Esophagus (tissue), 2 donors: Measurements from ENCODE around the gene EPN3. TPM values are rescaled to one million over a fixed set of nuclear protein-coding genes. Genes with fewer than 3 reads are reported as not detected.

Source experiments
- H3K27ac ChIP-seq, 2 donors: one replicate each; pipeline ENCODE4 v1.5.1; 2013; ENCODE audit warnings: low read depth in 2 of 2, mild to moderate bottlenecking in 2 of 2, inconsistent platforms in 1 of 2, low read length in 1 of 2, moderate library complexity in 1 of 2
- H3K27me3 ChIP-seq, 2 donors: one replicate each; pipeline ENCODE4 v1.6.1; 2013; ENCODE audit warnings: low read length in 2 of 2, control low read depth in 1 of 2, mild to moderate bottlenecking in 1 of 2; ENCODE audit not compliant: insufficient read depth in 2 of 2, control insufficient read depth in 1 of 2
- H3K36me3 ChIP-seq, 2 donors: one replicate each; pipeline ENCODE4 v1.6.1; 2013; ENCODE audit warnings: low read length in 1 of 2; ENCODE audit not compliant: control insufficient read depth in 2 of 2, insufficient read depth in 2 of 2
- H3K4me1 ChIP-seq, 2 donors: one replicate each; pipeline ENCODE4 v1.6.1; 2013; ENCODE audit warnings: low read length in 1 of 2; ENCODE audit not compliant: control insufficient read depth in 2 of 2, insufficient read depth in 2 of 2
- H3K4me3 ChIP-seq, 2 donors: one replicate each; pipeline ENCODE4 v1.5.1; 2013; ENCODE audit warnings: low read length in 2 of 2, mild to moderate bottlenecking in 2 of 2, low read depth in 1 of 2, moderate library complexity in 1 of 2
- H3K9me3 ChIP-seq, 2 donors: one replicate each; pipeline ENCODE4 v1.6.1; 2013; ENCODE audit warnings: mild to moderate bottlenecking in 2 of 2, low read depth in 1 of 2, low read length in 1 of 2, moderate library complexity in 1 of 2; ENCODE audit not compliant: control insufficient read depth in 2 of 2, insufficient read depth in 1 of 2
- WGBS, 2 donors: extraction: QIAGEN DNeasy Blood & Tissue Kit; methylation state at CpG; one replicate each; pipeline ENCODE4 v1.1.7; 2013; 5-methylcytosine and 5-hydroxymethylcytosine counted together
- polyA plus RNA-seq, 2 donors: library from polyadenylated mRNA; stranded (reverse); fragments of 200-250 nt; gene quantifications; one replicate each; pipeline ENCODE4 v1.2.3, GENCODE V29; 2013
- donor health status: healthy with polysubstance abuse.
- donor health status: Bipolar disorder and iron deficiency.

The EPN3 gene
- polyA plus RNA-seq, 2 donors, result 40.5 to 59.8 TPM

DNA sequence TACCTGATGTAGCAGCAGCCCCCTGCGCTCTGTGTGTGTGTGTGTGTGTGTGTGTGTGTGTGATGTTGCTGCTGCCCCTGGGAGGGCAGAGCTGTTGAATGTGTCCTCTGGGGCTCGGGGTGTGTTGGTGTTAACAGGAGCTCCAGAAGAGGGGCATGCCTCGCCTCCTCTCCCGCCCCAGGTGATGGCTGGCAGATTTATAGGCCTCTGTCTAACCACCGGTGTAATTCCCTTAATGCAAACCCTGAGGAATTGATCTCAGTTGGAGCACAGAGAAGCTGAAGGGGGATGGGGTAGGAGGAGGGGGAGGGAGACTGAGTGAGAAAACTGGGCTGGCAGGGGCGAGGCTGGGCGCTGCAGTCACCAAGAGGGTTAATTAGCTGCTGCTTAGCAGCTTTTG lies 38.0 kb downstream of the EPN3 start:
- peaks cover 0 to 4% of the 10 kb centered on the region in 2 donors for H3K27me3 ChIP-seq
- no peaks in the 10 kb centered on the region for H3K36me3 ChIP-seq
- no peaks in the 10 kb centered on the region for H3K9me3 ChIP-seq
- no peaks in the 10 kb centered on the region for H3K4me1 ChIP-seq
- no peak overlapping the region for H3K27ac ChIP-seq
- H3K4me3 ChIP-seq, result no peak overlapping the region
- 80 to 83% methylated on average over 7 of the region's 7 CpGs for WGBS, 2 donors

DNA sequence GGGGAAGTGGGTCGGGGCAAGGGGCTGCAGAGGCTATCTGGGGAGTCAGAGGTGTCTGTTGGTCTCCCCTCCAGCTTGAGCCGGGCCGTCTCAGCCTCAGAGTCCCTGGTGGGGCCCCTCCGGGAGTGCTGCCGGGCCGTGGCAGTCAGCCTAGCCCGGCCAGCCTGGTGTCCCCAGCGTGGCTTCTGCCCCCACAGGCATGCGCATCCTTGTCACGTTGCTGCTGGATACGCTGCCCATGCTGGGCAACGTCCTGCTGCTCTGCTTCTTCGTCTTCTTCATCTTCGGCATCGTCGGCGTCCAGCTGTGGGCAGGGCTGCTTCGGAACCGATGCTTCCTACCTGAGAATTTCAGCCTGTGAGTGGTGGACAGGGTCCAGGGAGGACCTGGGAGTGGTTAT lies 39.1 kb downstream of the EPN3 start:
- Histone ChIP-seq H3K27me3 (peaks cover 0 to 4% of the 10 kb centered on the region in 2 donors), H3K4me3 (no peak overlapping the region), H3K36me3 (no peaks in the 10 kb centered on the region), H3K9me3 (no peaks in the 10 kb centered on the region), H3K27ac (no peak overlapping the region), H3K4me1 (no peaks in the 10 kb centered on the region)
- 86 to 88% methylated on average over 19 of the region's 19 CpGs for WGBS, 2 donors

DNA sequence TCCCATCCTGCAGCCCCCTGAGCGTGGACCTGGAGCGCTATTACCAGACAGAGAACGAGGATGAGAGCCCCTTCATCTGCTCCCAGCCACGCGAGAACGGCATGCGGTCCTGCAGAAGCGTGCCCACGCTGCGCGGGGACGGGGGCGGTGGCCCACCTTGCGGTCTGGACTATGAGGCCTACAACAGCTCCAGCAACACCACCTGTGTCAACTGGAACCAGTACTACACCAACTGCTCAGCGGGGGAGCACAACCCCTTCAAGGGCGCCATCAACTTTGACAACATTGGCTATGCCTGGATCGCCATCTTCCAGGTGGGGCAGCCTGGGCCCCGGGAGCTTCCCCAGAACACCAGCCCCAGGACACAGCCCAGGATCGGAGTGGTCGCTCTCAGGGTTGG lies 40.0 kb downstream of the EPN3 start:
- Histone ChIP-seq H3K4me1 (no peaks in the 10 kb centered on the region), H3K9me3 (no peaks in the 10 kb centered on the region)
- 95% methylated on average over 20 of the region's 20 CpGs for WGBS, 2 donors

DNA sequence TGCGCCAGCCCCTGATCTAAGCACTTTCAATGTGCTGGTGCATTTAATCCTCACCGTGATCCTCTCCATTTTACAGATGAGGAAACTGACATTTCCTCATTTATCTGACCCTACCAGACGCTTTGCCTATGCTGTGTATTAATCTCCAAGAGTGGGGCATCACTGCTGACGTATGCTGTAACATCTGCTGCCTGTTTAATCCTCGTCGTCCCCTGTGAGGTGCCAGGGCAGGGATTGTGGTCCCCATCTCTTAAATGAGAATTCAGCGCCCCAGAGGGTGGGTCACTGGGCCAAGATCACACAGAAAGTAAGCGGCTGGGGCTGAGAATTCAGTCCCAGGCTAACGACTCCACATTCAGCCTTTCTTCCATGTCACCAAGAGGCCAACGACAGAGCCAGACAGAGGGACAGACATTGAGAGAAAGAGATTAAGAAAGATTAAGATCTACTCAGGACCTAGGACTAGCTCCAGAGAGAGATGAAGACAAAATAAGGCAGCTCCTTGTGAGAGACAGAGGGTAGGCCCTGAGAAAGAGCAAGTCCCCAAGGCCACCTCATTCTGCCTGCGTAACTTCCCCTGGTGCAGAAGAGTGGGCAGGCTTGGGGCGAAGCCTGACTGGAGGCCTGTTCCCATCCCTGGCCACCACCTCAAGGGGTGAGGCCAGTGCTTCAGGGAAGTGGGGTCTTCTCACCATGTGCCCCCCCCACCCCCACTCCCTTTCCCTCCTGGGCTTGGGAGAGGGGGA lies 41.5 kb downstream of the EPN3 start:
- whole genome bisulfite sequencing, 2 donors, result 91% methylated on average over 12 of the region's 12 CpGs
- Histone ChIP-seq H3K36me3 (no peaks in the 10 kb centered on the region), H3K4me3 (no peak overlapping the region), H3K4me1 (no peaks in the 10 kb centered on the region), H3K27me3 (peaks cover 0 to 4% of the 10 kb centered on the region in 2 donors), H3K27ac (no peak overlapping the region), H3K9me3 (no peaks in the 10 kb centered on the region)

More for the DNA sequence above, 40.0 kb downstream of the EPN3 start:
- no peaks in the 10 kb centered on the region for H3K36me3 ChIP-seq
- peaks cover 0 to 4% of the 10 kb centered on the region in 2 donors for H3K27me3 ChIP-seq
- H3K4me3 ChIP-seq, result no peak overlapping the region
- no peak overlapping the region for H3K27ac ChIP-seq

DNA sequence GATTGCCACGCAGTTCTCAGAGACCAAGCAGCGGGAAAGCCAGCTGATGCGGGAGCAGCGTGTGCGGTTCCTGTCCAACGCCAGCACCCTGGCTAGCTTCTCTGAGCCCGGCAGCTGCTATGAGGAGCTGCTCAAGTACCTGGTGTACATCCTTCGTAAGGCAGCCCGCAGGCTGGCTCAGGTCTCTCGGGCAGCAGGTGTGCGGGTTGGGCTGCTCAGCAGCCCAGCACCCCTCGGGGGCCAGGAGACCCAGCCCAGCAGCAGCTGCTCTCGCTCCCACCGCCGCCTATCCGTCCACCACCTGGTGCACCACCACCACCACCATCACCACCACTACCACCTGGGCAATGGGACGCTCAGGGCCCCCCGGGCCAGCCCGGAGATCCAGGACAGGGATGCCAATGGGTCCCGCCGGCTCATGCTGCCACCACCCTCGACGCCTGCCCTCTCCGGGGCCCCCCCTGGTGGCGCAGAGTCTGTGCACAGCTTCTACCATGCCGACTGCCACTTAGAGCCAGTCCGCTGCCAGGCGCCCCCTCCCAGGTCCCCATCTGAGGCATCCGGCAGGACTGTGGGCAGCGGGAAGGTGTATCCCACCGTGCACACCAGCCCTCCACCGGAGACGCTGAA lies 43.2 kb downstream of the EPN3 start:
- no peaks in the 10 kb centered on the region for H3K36me3 ChIP-seq
- no peaks in the 10 kb centered on the region for H3K4me1 ChIP-seq
- no peak overlapping the region for H3K27ac ChIP-seq
- WGBS, 2 donors, result 80 to 86% methylated on average over 30 to 33 of the region's 33 CpGs
- H3K9me3 ChIP-seq, result no peaks in the 10 kb centered on the region
- H3K27me3 ChIP-seq, result peaks cover 0 to 4% of the 10 kb centered on the region in 2 donors
- no peak overlapping the region for H3K4me3 ChIP-seq

- Histone ChIP-seq H3K9me3 (no peaks in the 10 kb centered on the region), H3K36me3 (no peaks in the 10 kb centered on the region), H3K27me3 (peaks cover 0 to under 1% of the 10 kb centered on the region in 2 donors), H3K27ac (no peak overlapping the region), H3K4me1 (no peaks in the 10 kb centered on the region), H3K4me3 (no peak overlapping the region)
- WGBS, 2 donors, result 78 to 82% methylated on average over 13 of the region's 13 CpGs
Measured at GRCh38 chr17:50576864-50577263, 44.3 kb downstream of the EPN3 start.

GRCh38 chr17:50577451-50577954 lies 45.0 kb downstream of the EPN3 start:
- no peak overlapping the region for H3K4me3 ChIP-seq
- H3K9me3 ChIP-seq, result no peaks in the 10 kb centered on the region
- H3K4me1 ChIP-seq, result no peaks in the 10 kb centered on the region
- H3K36me3 ChIP-seq, result no peaks in the 10 kb centered on the region
- H3K27ac ChIP-seq, result no peak overlapping the region
- no peaks in the 10 kb centered on the region for H3K27me3 ChIP-seq
- WGBS, 2 donors, result 85 to 86% methylated on average over 13 of the region's 13 CpGs

GRCh38 chr17:50578173-50578572 lies 45.6 kb downstream of the EPN3 start:
- no peaks in the 10 kb centered on the region for H3K4me1 ChIP-seq
- H3K27ac ChIP-seq, result no peak overlapping the region
- H3K36me3 ChIP-seq, result no peaks in the 10 kb centered on the region
- 84 to 86% methylated on average over 16 of the region's 16 CpGs for WGBS, 2 donors
- H3K27me3 ChIP-seq, result no peaks in the 10 kb centered on the region
- H3K4me3 ChIP-seq, result no peak overlapping the region
- H3K9me3 ChIP-seq, result no peaks in the 10 kb centered on the region

GRCh38 chr17:50579399-50579798 lies 46.9 kb downstream of the EPN3 start:
- 79 to 87% methylated on average over 7 of the region's 7 CpGs for WGBS, 2 donors
- no peaks in the 10 kb centered on the region for H3K9me3 ChIP-seq
- H3K27me3 ChIP-seq, result no peaks in the 10 kb centered on the region
- no peaks in the 10 kb centered on the region for H3K36me3 ChIP-seq
- no peak overlapping the region for H3K4me3 ChIP-seq
- H3K4me1 ChIP-seq, result no peaks in the 10 kb centered on the region
- H3K27ac ChIP-seq, result no peak overlapping the region
